Duodenal mucosa (tissue), 2 donors: ENCODE results near the gene EIF4G2.

Experiments
- H3K27ac ChIP-seq: one replicate; pipeline ENCODE4 v1.7.0; 2013; ENCODE audit warnings: low read depth, low read length
- H3K27me3 ChIP-seq, 2 donors: one replicate each; pipeline ENCODE4 v1.7.0; 2013; ENCODE audit warnings: low read length in 2 of 2, control low read depth in 1 of 2; ENCODE audit not compliant: insufficient read depth in 2 of 2, control insufficient read depth in 1 of 2
- H3K36me3 ChIP-seq, 2 donors: one replicate each; pipeline ENCODE4 v1.7.0; 2013; ENCODE audit warnings: low read length in 2 of 2, control low read depth in 1 of 2; ENCODE audit not compliant: insufficient read depth in 2 of 2, control insufficient read depth in 1 of 2
- H3K4me1 ChIP-seq, 2 donors: one replicate each; pipeline ENCODE4 v1.7.0; 2013; ENCODE audit warnings: low read length in 2 of 2, control low read depth in 1 of 2; ENCODE audit not compliant: insufficient read depth in 2 of 2, control insufficient read depth in 1 of 2
- H3K4me3 ChIP-seq, 2 donors: one replicate each; pipeline ENCODE4 v1.7.0; 2013; ENCODE audit warnings: low read length in 2 of 2, low read depth in 1 of 2
- H3K9ac ChIP-seq, 2 donors: one replicate each; pipeline ENCODE4 v1.7.0; 2013; ENCODE audit warnings: low read length in 2 of 2, low read depth in 1 of 2
- H3K9me3 ChIP-seq, 2 donors: one replicate each; pipeline ENCODE4 v1.7.0; 2013; ENCODE audit warnings: low read length in 2 of 2, control low read depth in 1 of 2; ENCODE audit not compliant: control insufficient read depth in 1 of 2

EIF4G2 gene

DNA sequence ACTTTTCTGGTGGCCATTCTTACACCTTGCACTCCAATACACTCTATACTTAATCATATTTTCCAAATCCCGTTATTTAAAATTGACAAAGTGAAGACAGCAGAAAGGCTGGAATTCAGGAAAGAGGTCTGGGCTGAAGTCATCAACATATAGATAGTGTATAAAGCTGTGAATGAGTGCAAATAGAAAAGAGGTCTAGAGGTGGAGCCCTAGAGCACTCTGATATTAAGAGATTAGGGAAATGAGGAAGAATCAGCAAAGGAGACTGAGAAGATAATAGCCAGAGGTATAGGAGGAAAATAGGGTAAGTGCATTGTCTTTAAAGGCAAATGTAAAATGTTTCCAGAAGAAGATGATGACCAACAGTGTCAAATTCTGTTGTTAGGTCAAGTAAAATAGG lies 49.8 kb downstream of the EIF4G2 start:
- H3K36me3 ChIP-seq = peaks cover 34 to 78% of the 10 kb centered on the region in 2 donors
- no peaks in the 10 kb centered on the region for H3K4me1 ChIP-seq
- no peaks in the 10 kb centered on the region for H3K27me3 ChIP-seq

GRCh38 chr11:10752486-10752885 lies 56.2 kb downstream of the EIF4G2 start:
- H3K4me1 ChIP-seq = peaks cover 8 to 11% of the 10 kb centered on the region in 2 donors
- peaks cover 12 to 31% of the 10 kb centered on the region in 2 donors for H3K36me3 ChIP-seq
- H3K4me3 ChIP-seq = peak overlapping the region; percentile 97 to 98
- H3K9me3 ChIP-seq = no peaks in the 10 kb centered on the region
- H3K9ac ChIP-seq = no peak overlapping the region
- H3K27me3 ChIP-seq = no peaks in the 10 kb centered on the region
- no peak overlapping the region for H3K27ac ChIP-seq

More for the DNA sequence above, 49.8 kb downstream of the EIF4G2 start:
- Histone ChIP-seq H3K4me3 (no peak overlapping the region), H3K27ac (no peak overlapping the region), H3K9me3 (no peaks in the 10 kb centered on the region), H3K9ac (no peak overlapping the region)

GRCh38 chr11:10752061-10752460 lies 56.7 kb downstream of the EIF4G2 start:
- H3K9ac ChIP-seq = peak overlapping the region; percentile 93 to 94
- H3K4me3 ChIP-seq = peak overlapping the region; percentile 97 to 98
- H3K9me3 ChIP-seq = no peaks in the 10 kb centered on the region
- H3K36me3 ChIP-seq = peaks cover 12 to 27% of the 10 kb centered on the region in 2 donors
- no peaks in the 10 kb centered on the region for H3K27me3 ChIP-seq
- H3K4me1 ChIP-seq = peaks cover 8 to 11% of the 10 kb centered on the region in 2 donors
- no peak overlapping the region for H3K27ac ChIP-seq

- H3K4me1 ChIP-seq = peaks cover 8 to 11% of the 10 kb centered on the region in 2 donors
- H3K27me3 ChIP-seq = no peaks in the 10 kb centered on the region
- H3K36me3 ChIP-seq = peaks cover 8 to 22% of the 10 kb centered on the region in 2 donors
- H3K27ac ChIP-seq = peak overlapping the region; percentile 97
- peak overlapping the region; percentile 93 to 94 for H3K9ac ChIP-seq
- no peaks in the 10 kb centered on the region for H3K9me3 ChIP-seq
- peak overlapping the region; percentile 97 to 98 for H3K4me3 ChIP-seq
Observed at GRCh38 chr11:10751581-10751940, 57.2 kb downstream of the EIF4G2 start.

DNA sequence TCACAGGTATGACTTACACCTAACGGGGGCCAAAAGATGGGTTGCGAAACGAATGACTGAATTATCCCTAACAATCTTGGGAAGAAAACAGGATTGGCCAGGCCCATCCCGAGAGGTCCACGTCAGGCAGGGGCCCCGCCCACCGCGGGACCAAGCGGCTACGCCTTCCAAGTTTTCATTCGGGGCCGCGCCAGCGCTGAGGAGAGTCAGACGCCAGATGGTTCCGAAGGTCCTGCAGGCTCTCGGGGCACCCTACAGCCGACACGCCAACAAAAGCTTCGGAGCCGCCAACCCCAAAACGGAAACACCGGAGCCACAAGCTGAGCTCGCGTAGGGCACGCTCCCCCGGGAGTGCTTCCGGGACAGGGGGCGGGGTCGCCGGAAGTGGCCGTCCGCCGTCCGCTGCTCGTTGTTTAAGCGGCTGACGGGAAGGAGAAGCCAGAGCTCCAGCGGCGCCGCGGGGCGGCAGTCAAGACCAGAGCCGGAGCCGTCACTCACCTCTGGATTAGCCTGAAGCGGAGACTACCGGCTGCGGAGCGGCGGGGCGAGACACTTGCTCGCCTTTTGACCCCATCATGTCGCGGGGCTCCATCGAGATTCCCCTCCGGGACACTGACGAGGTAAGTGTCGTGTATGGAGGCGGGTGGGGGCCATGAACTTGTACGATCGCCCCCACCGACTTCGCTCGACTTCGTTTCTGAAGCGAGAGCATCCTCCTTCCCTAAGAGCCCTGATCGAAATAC lies 57.7 kb downstream of the EIF4G2 start, which contains the start of gene CTR9:
Gene CTR9 (plus strand): TSS at position 409 of the 743 bp plus-strand sequence. CDS start 167 bp downstream, at position 576.
- Histone ChIP-seq H3K36me3 (peaks cover 8 to 17% of the 10 kb centered on the region in 2 donors), H3K9ac (peak within 1 kb of the TSS; percentile 93 to 94), H3K27ac (peak within 1 kb of the TSS; percentile 97), H3K4me1 (peaks cover 8 to 11% of the 10 kb centered on the region in 2 donors), H3K27me3 (no peaks in the 10 kb centered on the region), H3K4me3 (peak within 1 kb of the TSS; percentile 97 to 98), H3K9me3 (no peaks in the 10 kb centered on the region)

DNA sequence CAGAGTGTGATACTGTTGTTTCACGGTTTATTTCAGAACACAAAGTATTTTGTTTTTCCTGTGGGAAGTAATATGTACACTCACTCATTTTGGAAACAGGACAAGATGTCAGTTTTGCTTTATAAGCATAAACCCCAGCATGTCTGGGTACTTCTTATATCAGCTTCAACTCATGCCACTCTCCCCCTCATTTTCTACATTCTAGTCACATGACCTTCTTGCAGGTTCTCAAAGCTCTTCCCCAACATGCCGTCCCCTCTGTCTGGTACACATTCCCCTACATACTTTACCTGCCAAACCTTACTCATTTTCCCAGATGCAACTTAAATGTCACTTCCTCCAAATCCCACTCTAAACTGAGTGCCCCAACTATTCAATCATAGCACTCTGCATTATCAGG lies 59.2 kb downstream of the EIF4G2 start:
- H3K27ac ChIP-seq = no peak overlapping the region
- no peak overlapping the region for H3K4me3 ChIP-seq
- H3K27me3 ChIP-seq = no peaks in the 10 kb centered on the region
- no peak overlapping the region for H3K9ac ChIP-seq
- H3K4me1 ChIP-seq = peaks cover 8 to 11% of the 10 kb centered on the region in 2 donors
- H3K9me3 ChIP-seq = no peaks in the 10 kb centered on the region
- H3K36me3 ChIP-seq = peaks cover 0 to 6% of the 10 kb centered on the region in 2 donors

DNA sequence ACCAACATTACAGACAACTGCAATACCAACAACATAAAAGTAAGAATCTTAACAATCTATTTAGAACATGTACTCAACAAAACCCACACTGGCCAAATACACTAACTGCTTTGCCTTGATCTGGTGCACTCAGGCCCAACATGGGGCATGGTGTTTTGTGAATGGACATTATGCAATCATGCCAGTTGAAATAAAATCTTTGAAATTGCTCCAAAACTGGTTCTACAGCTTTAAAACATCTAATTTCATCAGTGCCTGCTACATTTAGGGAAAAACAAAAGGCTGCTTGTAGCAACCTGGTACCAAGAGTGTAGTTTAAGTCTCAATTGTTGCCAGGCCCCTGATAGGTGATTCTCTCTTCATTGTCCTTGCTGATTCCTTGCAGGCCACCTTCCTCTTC lies 61.0 kb downstream of the EIF4G2 start:
- Histone ChIP-seq H3K4me3 (no peak overlapping the region), H3K36me3 (no peaks in the 10 kb centered on the region), H3K27me3 (no peaks in the 10 kb centered on the region), H3K9me3 (no peaks in the 10 kb centered on the region), H3K27ac (no peak overlapping the region), H3K9ac (no peak overlapping the region), H3K4me1 (peaks cover 8 to 17% of the 10 kb centered on the region in 2 donors)
